NCI-H526 treated with DMSO at 0.1 percent for 48 hours (cell line): ENCODE results near the gene MTMR12.
"Not testable (repeated sequence)": the region's sequence is repeated elsewhere in the genome, so short reads cannot be mapped to it uniquely, and the experiment has no call there.

ENCODE experiments used
- DNase-seq: peaks from one replicate; lab custom pipeline; 2025; lab: John Stamatoyannopoulos, UW

MTMR12 gene

GRCh38 chr5:32232441-32233219, 80.1 kb downstream of the MTMR12 start:
- DNase-seq, result peak; percentile 20

GRCh38 chr5:32231929-32232328, 80.8 kb downstream of the MTMR12 start:
- no peak for DNase-seq

- DNase-seq, result no peak
Measured at GRCh38 chr5:32231241-32231640, 81.5 kb downstream of the MTMR12 start.

- no peak for DNase-seq
Measured at GRCh38 chr5:32230356-32231099, 82.2 kb downstream of the MTMR12 start.

- no peak for DNase-seq
Measured at GRCh38 chr5:32229586-32229985, 83.2 kb downstream of the MTMR12 start.

GRCh38 chr5:32228816-32229215, 83.9 kb downstream of the MTMR12 start:
- no peak for DNase-seq

- DNase-seq, result no peak
Measured at GRCh38 chr5:32225445-32225844, 87.3 kb downstream of the MTMR12 start.

- DNase-seq, result no peak
Measured at GRCh38 chr5:32223972-32224609, 88.6 kb downstream of the MTMR12 start.

- DNase-seq, result no peak
Measured at GRCh38 chr5:32222723-32223470, 89.8 kb downstream of the MTMR12 start.

GRCh38 chr5:32217886-32218396, 94.8 kb downstream of the MTMR12 start:
- no peak for DNase-seq

GRCh38 chr5:32214344-32214743, 98.4 kb downstream of the MTMR12 start:
- DNase-seq, result not testable (repeated sequence)

- no peak for DNase-seq
Measured at GRCh38 chr5:32210151-32210550, 102.6 kb downstream of the MTMR12 start.

- not testable (repeated sequence) for DNase-seq
Measured at GRCh38 chr5:32208837-32209236, 103.9 kb downstream of the MTMR12 start.

- no peak for DNase-seq
Measured at GRCh38 chr5:32207355-32207634, 105.4 kb downstream of the MTMR12 start.

- no peak for DNase-seq
Measured at GRCh38 chr5:32206509-32207354, 106.0 kb downstream of the MTMR12 start.

GRCh38 chr5:32206053-32206452, 106.7 kb downstream of the MTMR12 start:
- no peak for DNase-seq

- DNase-seq, result no peak
Measured at GRCh38 chr5:32202394-32202793, 110.3 kb downstream of the MTMR12 start.

- no peak for DNase-seq
Measured at GRCh38 chr5:32201122-32201753, 111.5 kb downstream of the MTMR12 start.

GRCh38 chr5:32197032-32197431, 115.7 kb downstream of the MTMR12 start:
- no peak for DNase-seq

GRCh38 chr5:32195265-32195664, 117.5 kb downstream of the MTMR12 start:
- DNase-seq, result no peak

- no peak for DNase-seq
Measured at GRCh38 chr5:32193591-32193990, 119.1 kb downstream of the MTMR12 start.
